ENCODE measurements around the gene PASK.

PASK gene

GRCh38 chr2:241121008-241121407 is 28.3 kb downstream of the PASK start:
- H3K27me3 ChIP-seq (ENCODE audit: low read depth, low read length), result no peaks in the 10 kb centered on the region
- no peaks in the 10 kb centered on the region for H3K36me3 ChIP-seq (ENCODE audit: control insufficient read depth in 1 of 2, insufficient read depth in 2 of 2, low read length in 2 of 2)
- no peak overlapping the region for H3K27ac ChIP-seq (ENCODE audit: low read length)
- H3K9me3 ChIP-seq (ENCODE audit: control insufficient read depth in 1 of 2, low read length in 2 of 2), result no peaks in the 10 kb centered on the region
- no peaks in the 10 kb centered on the region for H3K4me1 ChIP-seq (ENCODE audit: control insufficient read depth in 1 of 2, insufficient read depth in 2 of 2, low read length in 2 of 2)
- no peak overlapping the region for H3K4me3 ChIP-seq (ENCODE audit: low read depth in 1 of 2, low read length in 2 of 2)

- no peaks in the 10 kb centered on the region for H3K27me3 ChIP-seq (ENCODE audit: low read depth, low read length)
- H3K9me3 ChIP-seq (ENCODE audit: control insufficient read depth in 1 of 2, low read length in 2 of 2), result no peaks in the 10 kb centered on the region
- no peaks in the 10 kb centered on the region for H3K4me1 ChIP-seq (ENCODE audit: control insufficient read depth in 1 of 2, insufficient read depth in 2 of 2, low read length in 2 of 2)
- no peaks in the 10 kb centered on the region for H3K36me3 ChIP-seq (ENCODE audit: control insufficient read depth in 1 of 2, insufficient read depth in 2 of 2, low read length in 2 of 2)
- H3K4me3 ChIP-seq (ENCODE audit: low read depth in 1 of 2, low read length in 2 of 2), result no peak overlapping the region
- no peak overlapping the region for H3K27ac ChIP-seq (ENCODE audit: low read length)
Observed at GRCh38 chr2:241120440-241120839, 28.8 kb downstream of the PASK start.

GRCh38 chr2:241118737-241119505 is 30.4 kb downstream of the PASK start:
- H3K36me3 ChIP-seq (ENCODE audit: control insufficient read depth in 1 of 2, insufficient read depth in 2 of 2, low read length in 2 of 2), result no peaks in the 10 kb centered on the region
- no peak overlapping the region for H3K4me3 ChIP-seq (ENCODE audit: low read depth in 1 of 2, low read length in 2 of 2)
- H3K27ac ChIP-seq (ENCODE audit: low read length), result no peak overlapping the region
- H3K9me3 ChIP-seq (ENCODE audit: control insufficient read depth in 1 of 2, low read length in 2 of 2), result no peaks in the 10 kb centered on the region
- H3K27me3 ChIP-seq (ENCODE audit: low read depth, low read length), result no peaks in the 10 kb centered on the region
- no peaks in the 10 kb centered on the region for H3K4me1 ChIP-seq (ENCODE audit: control insufficient read depth in 1 of 2, insufficient read depth in 2 of 2, low read length in 2 of 2)

GRCh38 chr2:241116606-241117560 is 32.4 kb downstream of the PASK start:
- Histone ChIP-seq H3K36me3 (ENCODE audit: control insufficient read depth in 1 of 2, insufficient read depth in 2 of 2, low read length in 2 of 2) (no peaks in the 10 kb centered on the region), H3K27me3 (ENCODE audit: low read depth, low read length) (no peaks in the 10 kb centered on the region), H3K27ac (ENCODE audit: low read length) (no peak overlapping the region), H3K4me3 (ENCODE audit: low read depth in 1 of 2, low read length in 2 of 2) (no peak overlapping the region), H3K4me1 (ENCODE audit: control insufficient read depth in 1 of 2, insufficient read depth in 2 of 2, low read length in 2 of 2) (no peaks in the 10 kb centered on the region), H3K9me3 (ENCODE audit: control insufficient read depth in 1 of 2, low read length in 2 of 2) (no peaks in the 10 kb centered on the region)

GRCh38 chr2:241115361-241115760 is 33.9 kb downstream of the PASK start:
- no peaks in the 10 kb centered on the region for H3K9me3 ChIP-seq (ENCODE audit: control insufficient read depth in 1 of 2, low read length in 2 of 2)

GRCh38 chr2:241114836-241115235 is 34.4 kb downstream of the PASK start:
- H3K27me3 ChIP-seq (ENCODE audit: low read depth, low read length), result no peaks in the 10 kb centered on the region
- H3K27ac ChIP-seq (ENCODE audit: low read length), result no peak overlapping the region
- H3K4me3 ChIP-seq (ENCODE audit: low read depth in 1 of 2, low read length in 2 of 2), result no peak overlapping the region
- H3K4me1 ChIP-seq (ENCODE audit: control insufficient read depth in 1 of 2, insufficient read depth in 2 of 2, low read length in 2 of 2), result no peaks in the 10 kb centered on the region
- H3K9me3 ChIP-seq (ENCODE audit: control insufficient read depth in 1 of 2, low read length in 2 of 2), result no peaks in the 10 kb centered on the region
- no peaks in the 10 kb centered on the region for H3K36me3 ChIP-seq (ENCODE audit: control insufficient read depth in 1 of 2, insufficient read depth in 2 of 2, low read length in 2 of 2)

More at GRCh38 chr2:241115361-241115760, 33.9 kb downstream of the PASK start:
- Histone ChIP-seq H3K27ac (ENCODE audit: low read length) (no peak overlapping the region), H3K4me3 (ENCODE audit: low read depth in 1 of 2, low read length in 2 of 2) (no peak overlapping the region), H3K4me1 (ENCODE audit: control insufficient read depth in 1 of 2, insufficient read depth in 2 of 2, low read length in 2 of 2) (no peaks in the 10 kb centered on the region), H3K36me3 (ENCODE audit: control insufficient read depth in 1 of 2, insufficient read depth in 2 of 2, low read length in 2 of 2) (no peaks in the 10 kb centered on the region), H3K27me3 (ENCODE audit: low read depth, low read length) (no peaks in the 10 kb centered on the region)

GRCh38 chr2:241112592-241112991 is 36.7 kb downstream of the PASK start:
- H3K27ac ChIP-seq (ENCODE audit: low read length), result no peak overlapping the region
- H3K9me3 ChIP-seq (ENCODE audit: control insufficient read depth in 1 of 2, low read length in 2 of 2), result no peaks in the 10 kb centered on the region
- no peaks in the 10 kb centered on the region for H3K4me1 ChIP-seq (ENCODE audit: control insufficient read depth in 1 of 2, insufficient read depth in 2 of 2, low read length in 2 of 2)
- no peak overlapping the region for H3K4me3 ChIP-seq (ENCODE audit: low read depth in 1 of 2, low read length in 2 of 2)
- H3K27me3 ChIP-seq (ENCODE audit: low read depth, low read length), result no peaks in the 10 kb centered on the region
- no peaks in the 10 kb centered on the region for H3K36me3 ChIP-seq (ENCODE audit: control insufficient read depth in 1 of 2, insufficient read depth in 2 of 2, low read length in 2 of 2)

GRCh38 chr2:241112046-241112445 is 37.2 kb downstream of the PASK start:
- no peaks in the 10 kb centered on the region for H3K36me3 ChIP-seq (ENCODE audit: control insufficient read depth in 1 of 2, insufficient read depth in 2 of 2, low read length in 2 of 2)
- H3K27ac ChIP-seq (ENCODE audit: low read length), result no peak overlapping the region
- no peaks in the 10 kb centered on the region for H3K4me1 ChIP-seq (ENCODE audit: control insufficient read depth in 1 of 2, insufficient read depth in 2 of 2, low read length in 2 of 2)
- no peaks in the 10 kb centered on the region for H3K27me3 ChIP-seq (ENCODE audit: low read depth, low read length)
- no peak overlapping the region for H3K4me3 ChIP-seq (ENCODE audit: low read depth in 1 of 2, low read length in 2 of 2)
- no peaks in the 10 kb centered on the region for H3K9me3 ChIP-seq (ENCODE audit: control insufficient read depth in 1 of 2, low read length in 2 of 2)

- Histone ChIP-seq H3K27me3 (ENCODE audit: low read depth, low read length) (no peaks in the 10 kb centered on the region), H3K9me3 (ENCODE audit: control insufficient read depth in 1 of 2, low read length in 2 of 2) (no peaks in the 10 kb centered on the region), H3K27ac (ENCODE audit: low read length) (no peak overlapping the region), H3K4me1 (ENCODE audit: control insufficient read depth in 1 of 2, insufficient read depth in 2 of 2, low read length in 2 of 2) (no peaks in the 10 kb centered on the region), H3K36me3 (ENCODE audit: control insufficient read depth in 1 of 2, insufficient read depth in 2 of 2, low read length in 2 of 2) (no peaks in the 10 kb centered on the region), H3K4me3 (ENCODE audit: low read depth in 1 of 2, low read length in 2 of 2) (no peak overlapping the region)
Observed at GRCh38 chr2:241111440-241111805, 37.8 kb downstream of the PASK start.

- Histone ChIP-seq H3K4me1 (ENCODE audit: control insufficient read depth in 1 of 2, insufficient read depth in 2 of 2, low read length in 2 of 2) (no peaks in the 10 kb centered on the region), H3K27ac (ENCODE audit: low read length) (no peak overlapping the region), H3K36me3 (ENCODE audit: control insufficient read depth in 1 of 2, insufficient read depth in 2 of 2, low read length in 2 of 2) (no peaks in the 10 kb centered on the region), H3K4me3 (ENCODE audit: low read depth in 1 of 2, low read length in 2 of 2) (no peak overlapping the region), H3K9me3 (ENCODE audit: control insufficient read depth in 1 of 2, low read length in 2 of 2) (no peaks in the 10 kb centered on the region), H3K27me3 (ENCODE audit: low read depth, low read length) (no peaks in the 10 kb centered on the region)
Observed at GRCh38 chr2:241110607-241111439, 38.4 kb downstream of the PASK start.

- H3K36me3 ChIP-seq (ENCODE audit: control insufficient read depth in 1 of 2, insufficient read depth in 2 of 2, low read length in 2 of 2), result no peaks in the 10 kb centered on the region
- H3K4me1 ChIP-seq (ENCODE audit: control insufficient read depth in 1 of 2, insufficient read depth in 2 of 2, low read length in 2 of 2), result no peaks in the 10 kb centered on the region
- H3K9me3 ChIP-seq (ENCODE audit: control insufficient read depth in 1 of 2, low read length in 2 of 2), result no peaks in the 10 kb centered on the region
- no peak overlapping the region for H3K4me3 ChIP-seq (ENCODE audit: low read depth in 1 of 2, low read length in 2 of 2)
- H3K27me3 ChIP-seq (ENCODE audit: low read depth, low read length), result no peaks in the 10 kb centered on the region
- H3K27ac ChIP-seq (ENCODE audit: low read length), result no peak overlapping the region
Observed at GRCh38 chr2:241110089-241110606, 39.1 kb downstream of the PASK start.

Data from muscle layer of duodenum (tissue), 2 donors.